ENCODE results near the gene TNFRSF6B.

TNFRSF6B gene

DNA sequence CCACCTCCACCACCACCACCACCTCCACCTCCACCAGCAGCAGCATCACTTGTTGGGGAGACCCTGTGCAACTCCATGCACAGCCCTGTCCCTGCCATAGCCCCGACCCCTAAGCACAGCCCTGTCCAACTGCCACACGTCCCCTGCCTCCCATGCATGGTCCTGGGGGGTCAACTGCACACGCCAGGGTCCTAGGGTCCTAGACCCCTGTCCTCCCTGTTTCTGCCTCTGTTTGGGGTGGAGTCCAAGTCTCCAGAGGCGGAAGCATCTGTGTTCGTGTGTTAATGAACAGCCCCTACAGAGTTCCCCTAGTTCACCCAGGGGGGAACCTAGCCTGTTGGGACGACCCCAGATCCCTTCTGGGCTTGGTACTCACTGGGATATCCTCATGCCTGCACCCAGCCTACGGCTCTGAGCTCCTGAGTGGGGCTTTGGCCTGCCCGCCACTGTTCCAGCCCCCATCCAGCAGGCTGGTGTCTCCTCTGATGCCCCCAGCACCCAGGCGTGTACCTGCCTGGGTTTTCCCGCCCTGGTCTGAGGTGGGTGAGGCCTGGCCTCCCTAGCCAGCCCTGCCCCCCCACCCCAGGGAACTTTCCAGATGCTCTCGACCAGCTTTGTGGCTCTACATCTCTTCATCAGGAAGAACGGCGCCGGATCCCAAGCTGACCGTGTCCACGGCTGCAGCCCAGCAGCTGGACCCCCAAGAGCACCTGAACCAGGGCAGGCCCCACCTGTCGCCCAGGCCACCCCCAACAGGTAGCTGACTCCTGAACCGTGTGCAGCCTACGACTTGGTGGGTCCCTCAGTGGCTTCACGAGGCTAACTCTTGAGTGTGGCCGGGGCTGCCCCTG, 2.5 kb upstream of the TNFRSF6B start:
- TF ChIP-seq ZNF274 (IDR thresholded peaks at IDR 0.05; ENCODE audit: low read depth, low read length), result no peak
- H3K4me3 ChIP-seq (ENCODE audit: low read length), result no peak overlapping the region

DNA sequence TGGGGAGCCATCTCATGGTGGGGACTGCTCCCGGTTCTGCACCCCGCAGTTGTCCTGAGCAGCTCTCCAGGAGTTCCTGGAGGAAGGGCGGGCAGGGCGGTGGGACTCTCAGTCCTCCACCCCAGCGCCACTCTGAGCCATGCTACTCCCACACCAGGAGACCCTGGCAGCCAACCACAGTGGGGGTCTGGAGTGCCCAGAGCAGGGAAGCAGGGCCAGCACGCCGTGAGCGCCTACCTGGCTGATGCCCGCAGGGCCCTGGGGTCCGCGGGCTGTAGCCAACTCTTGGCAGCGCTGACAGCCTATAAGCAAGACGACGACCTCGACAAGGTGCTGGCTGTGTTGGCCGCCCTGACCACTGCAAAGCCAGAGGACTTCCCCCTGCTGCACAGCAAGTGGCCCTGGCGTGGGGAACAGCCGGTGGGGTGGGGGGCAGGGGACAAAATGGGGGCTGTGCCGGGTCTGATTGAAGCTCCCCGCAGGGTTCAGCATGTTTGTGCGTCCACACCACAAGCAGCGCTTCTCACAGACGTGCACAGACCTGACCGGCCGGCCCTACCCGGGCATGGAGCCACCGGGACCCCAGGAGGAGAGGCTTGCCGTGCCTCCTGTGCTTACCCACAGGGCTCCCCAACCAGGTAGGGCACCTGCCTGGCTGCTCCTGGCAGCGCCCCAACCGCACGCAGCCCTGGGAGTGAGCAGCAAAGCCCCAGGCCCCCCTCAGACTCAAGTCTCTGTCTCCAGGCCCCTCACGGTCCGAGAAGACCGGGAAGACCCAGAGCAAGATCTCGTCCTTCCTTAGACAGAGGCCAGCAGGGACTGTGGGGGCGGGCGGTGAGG, 1.6 kb upstream of the TNFRSF6B start:
- H3K4me3 ChIP-seq (ENCODE audit: low read length), result no peak overlapping the region
- no peak for TF ChIP-seq ZNF274 (IDR thresholded peaks at IDR 0.05; ENCODE audit: low read depth, low read length)

DNA sequence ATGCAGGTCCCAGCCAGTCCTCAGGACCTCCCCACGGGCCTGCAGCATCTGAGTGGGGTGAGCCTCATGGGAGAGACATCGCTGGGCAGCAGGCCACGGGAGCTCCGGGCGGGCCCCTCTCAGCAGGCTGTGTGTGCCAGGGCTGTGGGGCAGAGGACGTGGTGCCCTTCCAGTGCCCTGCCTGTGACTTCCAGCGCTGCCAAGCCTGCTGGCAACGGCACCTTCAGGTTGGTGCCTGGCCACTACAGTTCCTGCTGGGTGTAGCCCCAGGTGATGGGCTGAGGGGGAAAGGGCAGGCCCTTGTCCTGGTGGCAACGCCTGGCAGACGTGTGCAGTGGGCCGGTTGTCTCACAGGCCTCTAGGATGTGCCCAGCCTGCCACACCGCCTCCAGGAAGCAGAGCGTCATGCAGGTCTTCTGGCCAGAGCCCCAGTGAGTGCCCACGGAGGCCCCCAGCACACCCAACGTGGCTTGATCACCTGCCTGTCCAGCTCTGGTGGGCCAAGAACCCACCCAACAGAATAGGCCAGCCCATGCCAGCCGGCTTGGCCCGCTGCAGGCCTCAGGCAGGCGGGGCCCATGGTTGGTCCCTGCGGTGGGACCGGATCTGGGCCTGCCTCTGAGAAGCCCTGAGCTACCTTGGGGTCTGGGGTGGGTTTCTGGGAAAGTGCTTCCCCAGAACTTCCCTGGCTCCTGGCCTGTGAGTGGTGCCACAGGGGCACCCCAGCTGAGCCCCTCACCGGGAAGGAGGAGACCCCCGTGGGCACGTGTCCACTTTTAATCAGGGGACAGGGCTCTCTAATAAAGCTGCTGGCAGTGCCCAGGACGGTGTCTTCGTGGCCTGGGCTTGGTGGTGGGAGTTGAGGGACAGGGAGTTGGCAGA, 787 bp upstream of the TNFRSF6B start:
- H3K4me3 ChIP-seq (ENCODE audit: low read length), result no peak overlapping the region
- TF ChIP-seq ZNF274 (IDR thresholded peaks at IDR 0.05; ENCODE audit: low read depth, low read length), result no peak

- H3K4me3 ChIP-seq (ENCODE audit: low read length), result no peak overlapping the region
- TF ChIP-seq ZNF274 (IDR thresholded peaks at IDR 0.05; ENCODE audit: low read depth, low read length), result no peak
Observed at GRCh38 chr20:63696306-63696627, 185 bp upstream of the TNFRSF6B start.

DNA sequence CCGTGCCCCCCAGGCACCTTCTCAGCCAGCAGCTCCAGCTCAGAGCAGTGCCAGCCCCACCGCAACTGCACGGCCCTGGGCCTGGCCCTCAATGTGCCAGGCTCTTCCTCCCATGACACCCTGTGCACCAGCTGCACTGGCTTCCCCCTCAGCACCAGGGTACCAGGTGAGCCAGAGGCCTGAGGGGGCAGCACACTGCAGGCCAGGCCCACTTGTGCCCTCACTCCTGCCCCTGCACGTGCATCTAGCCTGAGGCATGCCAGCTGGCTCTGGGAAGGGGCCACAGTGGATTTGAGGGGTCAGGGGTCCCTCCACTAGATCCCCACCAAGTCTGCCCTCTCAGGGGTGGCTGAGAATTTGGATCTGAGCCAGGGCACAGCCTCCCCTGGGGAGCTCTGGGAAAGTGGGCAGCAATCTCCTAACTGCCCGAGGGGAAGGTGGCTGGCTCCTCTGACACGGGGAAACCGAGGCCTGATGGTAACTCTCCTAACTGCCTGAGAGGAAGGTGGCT, 960 bp downstream of the TNFRSF6B start:
- H3K4me3 ChIP-seq (ENCODE audit: low read length), result no peak overlapping the region
- TF ChIP-seq ZNF274 (IDR thresholded peaks at IDR 0.05; ENCODE audit: low read depth, low read length), result no peak

DNA sequence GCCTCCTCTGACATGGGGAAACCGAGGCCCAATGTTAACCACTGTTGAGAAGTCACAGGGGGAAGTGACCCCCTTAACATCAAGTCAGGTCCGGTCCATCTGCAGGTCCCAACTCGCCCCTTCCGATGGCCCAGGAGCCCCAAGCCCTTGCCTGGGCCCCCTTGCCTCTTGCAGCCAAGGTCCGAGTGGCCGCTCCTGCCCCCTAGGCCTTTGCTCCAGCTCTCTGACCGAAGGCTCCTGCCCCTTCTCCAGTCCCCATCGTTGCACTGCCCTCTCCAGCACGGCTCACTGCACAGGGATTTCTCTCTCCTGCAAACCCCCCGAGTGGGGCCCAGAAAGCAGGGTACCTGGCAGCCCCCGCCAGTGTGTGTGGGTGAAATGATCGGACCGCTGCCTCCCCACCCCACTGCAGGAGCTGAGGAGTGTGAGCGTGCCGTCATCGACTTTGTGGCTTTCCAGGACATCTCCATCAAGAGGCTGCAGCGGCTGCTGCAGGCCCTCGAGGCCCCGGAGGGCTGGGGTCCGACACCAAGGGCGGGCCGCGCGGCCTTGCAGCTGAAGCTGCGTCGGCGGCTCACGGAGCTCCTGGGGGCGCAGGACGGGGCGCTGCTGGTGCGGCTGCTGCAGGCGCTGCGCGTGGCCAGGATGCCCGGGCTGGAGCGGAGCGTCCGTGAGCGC, 1.6 kb downstream of the TNFRSF6B start:
- no peak for TF ChIP-seq ZNF274 (IDR thresholded peaks at IDR 0.05; ENCODE audit: low read depth, low read length)
- H3K4me3 ChIP-seq (ENCODE audit: low read length), result no peak overlapping the region

DNA sequence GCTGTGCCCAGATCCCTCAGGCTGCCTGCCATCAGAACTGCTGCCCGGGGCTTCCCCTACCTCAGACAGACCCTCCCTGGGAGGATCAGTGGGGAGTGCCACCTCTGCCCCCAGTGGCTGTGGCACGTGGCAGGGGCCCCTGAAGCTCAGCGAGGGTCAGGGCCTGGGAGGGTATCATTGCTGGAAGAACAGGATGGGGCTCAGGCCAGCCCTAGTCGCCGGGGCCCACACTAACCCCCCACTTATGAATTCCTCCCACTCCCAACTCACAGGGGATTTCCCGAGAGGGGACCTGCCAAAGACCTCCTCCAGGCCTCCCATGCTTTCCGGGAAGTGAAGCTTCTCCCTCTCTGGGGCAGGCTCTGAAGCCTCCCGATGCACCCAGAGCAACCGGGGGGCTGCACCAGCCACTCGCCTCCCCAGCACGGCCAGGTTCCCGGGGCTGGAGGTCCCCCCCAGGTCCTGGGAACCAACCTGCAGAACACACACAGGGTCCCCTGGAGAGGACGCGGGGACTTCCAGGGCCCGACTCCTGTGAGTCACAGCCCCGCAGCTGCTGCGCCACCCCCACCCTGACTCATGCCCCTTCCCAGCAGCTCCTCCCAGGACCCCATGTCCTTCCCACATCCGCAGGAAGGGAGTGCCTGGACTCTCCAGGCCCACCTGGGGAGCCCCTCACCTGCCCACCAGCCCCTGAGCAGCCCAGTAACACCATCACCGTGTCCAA, 2.5 kb downstream of the TNFRSF6B start:
- TF ChIP-seq ZNF274 (IDR thresholded peaks at IDR 0.05; ENCODE audit: low read depth, low read length), result no peak
- H3K4me3 ChIP-seq (ENCODE audit: low read length), result no peak overlapping the region

DNA sequence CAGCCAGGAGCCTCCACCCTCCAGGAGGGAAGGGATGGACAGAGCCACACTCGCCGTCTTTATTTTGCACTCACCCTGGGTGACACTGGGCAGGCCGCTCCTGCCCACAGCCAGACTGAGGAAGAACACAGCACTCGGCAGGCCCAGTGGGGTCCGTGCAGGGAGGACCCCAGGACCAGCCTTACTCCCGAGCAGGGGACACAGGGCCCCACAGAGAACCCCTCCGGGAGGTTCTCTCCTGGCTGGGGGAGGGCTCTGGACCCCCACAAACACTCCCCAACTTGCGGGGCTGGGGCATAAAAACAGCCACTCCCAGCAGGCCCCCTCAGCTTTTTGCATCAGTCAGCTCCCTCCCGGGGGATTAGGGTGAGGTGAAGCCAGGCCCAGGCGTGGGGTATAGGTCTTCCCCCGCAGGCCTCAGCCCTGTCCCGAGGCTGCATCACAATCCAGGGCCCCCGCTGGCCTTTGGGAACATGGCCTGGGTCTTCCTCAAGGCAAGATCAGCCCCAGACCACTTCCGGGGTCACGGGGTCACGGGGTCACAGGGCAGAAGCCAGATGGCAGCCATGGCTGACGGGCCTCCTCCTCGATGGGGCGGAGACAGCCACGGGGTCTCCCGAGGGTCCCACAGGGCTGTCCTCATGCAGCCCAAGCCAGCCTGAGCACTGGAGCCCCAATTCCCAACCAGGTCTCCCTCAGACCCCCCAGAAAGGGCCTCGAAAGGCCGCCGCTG, 3.2 kb downstream of the TNFRSF6B start:
- no peak for TF ChIP-seq ZNF274 (IDR thresholded peaks at IDR 0.05; ENCODE audit: low read depth, low read length)
- H3K4me3 ChIP-seq (ENCODE audit: low read length), result no peak overlapping the region

DNA sequence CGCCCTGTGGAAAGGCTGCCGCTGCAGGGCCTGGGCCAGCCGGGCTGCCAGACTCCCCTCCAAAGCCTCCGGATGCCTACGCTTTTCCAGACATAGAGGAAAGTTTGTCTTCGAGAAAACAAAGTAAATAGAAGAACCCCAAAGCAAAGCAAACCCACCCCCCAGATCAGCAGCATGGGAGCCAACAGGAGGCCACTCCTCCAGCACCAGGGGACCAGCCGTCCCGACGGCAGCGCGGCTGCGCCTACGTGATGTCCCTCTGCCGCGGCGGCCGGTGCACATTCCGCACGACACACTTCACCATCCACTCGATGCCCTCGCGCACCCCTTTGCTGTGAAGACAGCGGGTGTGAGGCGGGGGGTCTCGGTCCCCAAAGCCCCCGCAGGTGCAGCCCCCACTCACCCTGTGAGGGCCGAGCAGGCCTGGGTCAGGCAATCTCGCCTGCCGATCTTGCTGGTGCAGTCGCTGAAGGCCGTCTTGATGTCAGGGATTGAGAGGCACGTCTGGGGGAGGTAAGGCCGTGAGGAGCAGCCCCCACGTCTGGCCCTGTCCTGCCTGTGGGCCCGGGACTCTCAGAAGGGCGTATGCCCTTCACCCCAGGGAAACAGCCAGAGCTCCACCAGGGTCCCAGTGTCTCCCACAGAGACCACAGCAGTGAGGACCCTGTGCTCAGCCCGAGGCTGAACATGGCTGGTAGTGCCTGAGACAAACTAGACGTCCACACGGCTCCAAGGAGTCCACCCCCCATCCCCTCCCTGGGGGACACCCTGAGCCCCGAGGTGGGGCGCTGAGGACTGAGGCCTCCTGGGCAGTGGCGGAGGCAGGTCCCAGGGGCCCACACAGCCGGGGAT, 4.0 kb downstream of the TNFRSF6B start:
- TF ChIP-seq ZNF274 (IDR thresholded peaks at IDR 0.05; ENCODE audit: low read depth, low read length), result no peak
- H3K4me3 ChIP-seq (ENCODE audit: low read length), result no peak overlapping the region

- no peak overlapping the region for H3K4me3 ChIP-seq (ENCODE audit: low read length)
- no peak for TF ChIP-seq ZNF274 (IDR thresholded peaks at IDR 0.05; ENCODE audit: low read depth, low read length)
Observed at GRCh38 chr20:63701051-63701328, 4.5 kb downstream of the TNFRSF6B start.

DNA sequence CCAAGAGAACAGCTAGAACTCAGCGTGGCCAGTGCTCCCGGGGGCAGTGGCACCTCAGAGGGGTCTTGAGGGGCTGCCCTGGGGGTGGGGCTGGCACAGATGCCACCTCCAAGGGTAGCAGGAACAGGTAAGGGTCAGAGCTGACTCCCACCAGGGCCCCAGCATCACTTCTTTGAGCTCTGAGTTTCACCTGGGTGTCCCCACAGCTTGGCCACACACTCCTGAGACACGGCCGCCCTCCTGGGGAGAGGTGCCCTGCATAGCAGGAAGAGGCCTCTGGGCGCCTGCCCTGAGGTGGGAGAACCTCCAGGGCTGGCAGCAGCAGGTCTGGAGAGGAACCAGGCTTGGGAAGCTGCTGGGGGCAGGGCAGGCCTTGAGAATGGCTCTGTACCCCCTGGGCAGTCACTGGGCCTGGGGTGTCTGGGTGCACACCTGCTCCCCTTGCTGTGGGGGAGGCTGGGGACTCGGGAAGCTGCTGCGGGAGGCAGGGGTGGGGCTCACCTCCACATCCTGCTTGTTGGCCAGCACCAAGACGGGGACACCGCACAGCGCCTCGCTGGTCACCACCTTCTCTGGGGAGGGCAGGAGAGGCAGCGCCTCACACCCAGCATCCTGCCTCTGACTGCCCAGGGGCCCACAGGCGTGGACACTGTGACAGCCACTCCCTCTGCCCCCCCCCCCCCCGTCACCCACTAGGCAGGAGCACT, 5.0 kb downstream of the TNFRSF6B start:
- H3K4me3 ChIP-seq (ENCODE audit: low read length), result no peak overlapping the region

More for the DNA sequence above, 5.0 kb downstream of the TNFRSF6B start:
- no peak for TF ChIP-seq ZNF274 (IDR thresholded peaks at IDR 0.05; ENCODE audit: low read depth, low read length)

Measured in GM08714 (cell line).